NCI-H2029 (cell line): ENCODE results near the gene XRCC3.

Experiments used
- DNase-seq: peaks from one replicate; lab custom pipeline; 2025; lab: John Stamatoyannopoulos, UW

Gene XRCC3

GRCh38 chr14:103738701-103739451 lies 23.6 kb upstream of the XRCC3 start:
- no peak for DNase-seq

- no peak for DNase-seq
Measured at GRCh38 chr14:103738166-103738565, 22.9 kb upstream of the XRCC3 start.

GRCh38 chr14:103737432-103738045 lies 22.3 kb upstream of the XRCC3 start:
- no peak for DNase-seq

- no peak for DNase-seq
Measured at GRCh38 chr14:103736546-103737431, 21.5 kb upstream of the XRCC3 start.

- DNase-seq: no peak
Measured at GRCh38 chr14:103735815-103736545, 20.7 kb upstream of the XRCC3 start.

GRCh38 chr14:103735439-103735814 lies 20.2 kb upstream of the XRCC3 start:
- no peak for DNase-seq

GRCh38 chr14:103735022-103735421 lies 19.8 kb upstream of the XRCC3 start:
- DNase-seq: no peak

- no peak for DNase-seq
Measured at GRCh38 chr14:103734081-103734888, 19.0 kb upstream of the XRCC3 start.

GRCh38 chr14:103733651-103734050 lies 18.4 kb upstream of the XRCC3 start:
- no peak for DNase-seq

GRCh38 chr14:103732868-103733620 lies 17.8 kb upstream of the XRCC3 start:
- no peak for DNase-seq

- DNase-seq: no peak
Measured at GRCh38 chr14:103731916-103732867, 16.9 kb upstream of the XRCC3 start.

GRCh38 chr14:103731481-103731880 lies 16.2 kb upstream of the XRCC3 start:
- no peak for DNase-seq

GRCh38 chr14:103730490-103731035 lies 15.3 kb upstream of the XRCC3 start:
- no peak for DNase-seq

- no peak for DNase-seq
Measured at GRCh38 chr14:103729496-103730448, 14.5 kb upstream of the XRCC3 start.

- DNase-seq: peak; percentile 11
Measured at GRCh38 chr14:103728721-103729120, 13.5 kb upstream of the XRCC3 start.

GRCh38 chr14:103728141-103728540 lies 12.9 kb upstream of the XRCC3 start:
- no peak for DNase-seq

- DNase-seq: no peak
Measured at GRCh38 chr14:103727313-103727980, 12.2 kb upstream of the XRCC3 start.
